SH-SY5Y (cell line): ENCODE results near the gene FTCD.

ENCODE experiments used
- GATA2 ChIP-seq: IDR thresholded peaks from 2 replicates; pipeline ENCODE4 v1.6.1; 2011; ENCODE audit warnings: mild to moderate bottlenecking, low read depth, low read length
- GATA3 ChIP-seq: IDR thresholded peaks from 2 replicates; pipeline ENCODE4 v1.6.1; 2011; ENCODE audit warnings: low read depth, mild to moderate bottlenecking, low read length, moderate library complexity

- no peak for TF ChIP-seq GATA3
- no peak for TF ChIP-seq GATA2
Observed at GRCh38 chr21:46190491-46191131, 35.2 kb upstream of the FTCD start.
